Body of pancreas (tissue), 4 donors: ENCODE results near the gene RPS6KA5.

ENCODE experiments used
- POLR2A ChIP-seq, 3 donors: fragments of 450-650 bp; IDR thresholded peaks; one replicate each; pipeline ENCODE4 v1.6.1; 2016; ENCODE audit warnings: antibody characterized with exemption in 3 of 3, mild to moderate bottlenecking in 2 of 3
- TF ChIP-seq, protein P1 (sequence below), 7 experiments: fragments of 450-650 bp in 4 of 7; fragments of 200-600 bp in 3 of 7; sonication (generic) in 3 of 7; IDR thresholded peaks; one replicate each; pipeline ENCODE4 v1.5.1; 2016 to 2019; ENCODE audit warnings: antibody characterized with exemption in 7 of 7

DNA sequence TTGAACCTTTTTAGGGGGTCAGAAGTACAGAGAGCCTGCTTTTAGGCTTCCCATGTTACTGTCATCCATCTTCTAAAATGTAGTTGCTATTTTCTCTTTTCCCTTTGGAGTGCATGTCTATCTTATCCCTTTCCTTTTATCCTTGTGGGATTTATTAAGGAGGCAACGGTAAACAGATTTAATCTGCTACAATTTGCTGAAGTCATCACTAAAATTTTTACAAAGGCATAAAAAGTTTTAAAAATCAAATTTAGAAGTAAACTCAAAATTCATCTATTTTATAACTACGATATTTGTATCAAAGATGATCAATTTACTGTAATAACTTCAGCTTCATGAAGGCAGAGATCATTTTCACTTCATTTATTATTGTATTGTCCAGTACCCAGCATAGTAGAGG lies 118.7 kb downstream of the RPS6KA5 start:
- TF ChIP-seq, protein P1, sequence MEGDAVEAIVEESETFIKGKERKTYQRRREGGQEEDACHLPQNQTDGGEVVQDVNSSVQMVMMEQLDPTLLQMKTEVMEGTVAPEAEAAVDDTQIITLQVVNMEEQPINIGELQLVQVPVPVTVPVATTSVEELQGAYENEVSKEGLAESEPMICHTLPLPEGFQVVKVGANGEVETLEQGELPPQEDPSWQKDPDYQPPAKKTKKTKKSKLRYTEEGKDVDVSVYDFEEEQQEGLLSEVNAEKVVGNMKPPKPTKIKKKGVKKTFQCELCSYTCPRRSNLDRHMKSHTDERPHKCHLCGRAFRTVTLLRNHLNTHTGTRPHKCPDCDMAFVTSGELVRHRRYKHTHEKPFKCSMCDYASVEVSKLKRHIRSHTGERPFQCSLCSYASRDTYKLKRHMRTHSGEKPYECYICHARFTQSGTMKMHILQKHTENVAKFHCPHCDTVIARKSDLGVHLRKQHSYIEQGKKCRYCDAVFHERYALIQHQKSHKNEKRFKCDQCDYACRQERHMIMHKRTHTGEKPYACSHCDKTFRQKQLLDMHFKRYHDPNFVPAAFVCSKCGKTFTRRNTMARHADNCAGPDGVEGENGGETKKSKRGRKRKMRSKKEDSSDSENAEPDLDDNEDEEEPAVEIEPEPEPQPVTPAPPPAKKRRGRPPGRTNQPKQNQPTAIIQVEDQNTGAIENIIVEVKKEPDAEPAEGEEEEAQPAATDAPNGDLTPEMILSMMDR (IDR thresholded peaks at IDR 0.05): no peak
- no peak for TF ChIP-seq POLR2A (IDR thresholded peaks at IDR 0.05)
